Nephron progenitor cell (in vitro differentiated cells): Measurements from ENCODE around the gene UNC13B.

Source experiments
- DNase-seq: peaks from one replicate; pipeline ENCODE4 v3.0.0; 2021
- H3K27ac Mint-ChIP-seq: 2 replicates; pipeline ENCODE4 v1.8.0; 2021; ENCODE audit warnings: mild to moderate bottlenecking, moderate library complexity, mixed read lengths
- H3K27me3 Mint-ChIP-seq: 2 replicates; pipeline ENCODE4 v1.8.0; 2021; ENCODE audit warnings: mild to moderate bottlenecking, low read depth, mixed read lengths; ENCODE audit not compliant: poor library complexity
- H3K36me3 Mint-ChIP-seq: 2 replicates; pipeline ENCODE4 v1.8.0; 2021; ENCODE audit warnings: low read depth, mixed read lengths
- H3K4me1 Mint-ChIP-seq: 2 replicates; pipeline ENCODE4 v1.8.0; 2021; ENCODE audit warnings: mixed read lengths
- H3K4me3 Mint-ChIP-seq: 2 replicates; pipeline ENCODE4 v1.8.0; 2021; ENCODE audit warnings: mild to moderate bottlenecking, moderate library complexity, mixed read lengths
- H3K9me3 Mint-ChIP-seq: 2 replicates; pipeline ENCODE4 v1.8.0; 2021; ENCODE audit warnings: mild to moderate bottlenecking, moderate library complexity, mixed read lengths
- TF ChIP-seq, protein P1 (sequence below): fragments of 200-600 bp; sonication (generic); IDR thresholded peaks from 2 replicates; pipeline ENCODE4 v1.5.0; 2021; ENCODE audit warnings: antibody characterized with exemption

Gene UNC13B

DNA sequence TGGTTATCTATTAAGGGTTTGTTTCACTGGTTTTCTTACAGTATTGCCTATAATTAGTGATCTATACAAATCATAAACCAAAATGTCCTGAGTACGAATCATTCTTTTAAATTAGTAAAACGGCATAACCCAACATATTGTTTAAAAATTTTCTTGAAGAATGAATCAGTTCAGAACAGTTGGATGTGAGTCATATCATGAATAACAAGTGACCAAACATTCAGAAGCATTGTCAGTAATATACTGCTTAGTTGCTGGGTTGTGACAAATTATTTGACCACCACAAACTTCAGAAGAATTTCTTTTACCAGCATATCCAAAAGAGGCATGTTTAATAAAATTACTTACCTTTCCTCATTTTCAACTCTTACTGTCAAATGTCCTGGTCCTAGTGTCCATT is 111.2 kb downstream of the UNC13B start:
- H3K36me3 Mint-ChIP-seq, result no peaks in the 10 kb centered on the region
- DNase-seq, result no peak
- H3K27me3 Mint-ChIP-seq, result peaks cover 3% of the 10 kb centered on the region
- H3K9me3 Mint-ChIP-seq, result no peaks in the 10 kb centered on the region
- no peaks in the 10 kb centered on the region for H3K4me1 Mint-ChIP-seq
- H3K27ac Mint-ChIP-seq, result no peak overlapping the region
- H3K4me3 Mint-ChIP-seq, result no peak overlapping the region
- TF ChIP-seq, protein P1, sequence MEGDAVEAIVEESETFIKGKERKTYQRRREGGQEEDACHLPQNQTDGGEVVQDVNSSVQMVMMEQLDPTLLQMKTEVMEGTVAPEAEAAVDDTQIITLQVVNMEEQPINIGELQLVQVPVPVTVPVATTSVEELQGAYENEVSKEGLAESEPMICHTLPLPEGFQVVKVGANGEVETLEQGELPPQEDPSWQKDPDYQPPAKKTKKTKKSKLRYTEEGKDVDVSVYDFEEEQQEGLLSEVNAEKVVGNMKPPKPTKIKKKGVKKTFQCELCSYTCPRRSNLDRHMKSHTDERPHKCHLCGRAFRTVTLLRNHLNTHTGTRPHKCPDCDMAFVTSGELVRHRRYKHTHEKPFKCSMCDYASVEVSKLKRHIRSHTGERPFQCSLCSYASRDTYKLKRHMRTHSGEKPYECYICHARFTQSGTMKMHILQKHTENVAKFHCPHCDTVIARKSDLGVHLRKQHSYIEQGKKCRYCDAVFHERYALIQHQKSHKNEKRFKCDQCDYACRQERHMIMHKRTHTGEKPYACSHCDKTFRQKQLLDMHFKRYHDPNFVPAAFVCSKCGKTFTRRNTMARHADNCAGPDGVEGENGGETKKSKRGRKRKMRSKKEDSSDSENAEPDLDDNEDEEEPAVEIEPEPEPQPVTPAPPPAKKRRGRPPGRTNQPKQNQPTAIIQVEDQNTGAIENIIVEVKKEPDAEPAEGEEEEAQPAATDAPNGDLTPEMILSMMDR, result no peak

DNA sequence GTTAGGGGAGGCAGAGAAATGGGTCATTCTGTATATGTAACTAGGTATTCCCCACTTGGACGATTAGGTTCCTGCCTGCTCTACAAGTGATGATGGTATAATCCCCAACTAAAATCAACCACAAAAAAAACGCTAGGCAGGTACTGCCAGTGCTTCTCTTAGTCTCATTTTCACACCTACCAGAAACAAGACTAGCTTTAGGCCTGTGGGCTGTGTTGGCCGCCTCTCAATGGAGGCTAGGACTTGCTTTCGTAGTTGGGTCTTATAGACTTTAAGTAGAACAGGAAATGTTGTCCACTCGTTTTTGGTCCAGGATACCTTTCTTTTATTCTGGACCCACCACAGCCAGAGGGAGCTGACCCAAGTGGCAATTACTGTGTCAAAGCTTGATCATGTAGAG is 111.8 kb downstream of the UNC13B start:
- H3K36me3 Mint-ChIP-seq, result no peaks in the 10 kb centered on the region
- DNase-seq, result no peak
- H3K4me1 Mint-ChIP-seq, result no peaks in the 10 kb centered on the region
- H3K27ac Mint-ChIP-seq, result no peak overlapping the region
- TF ChIP-seq, protein P1, result no peak
- no peak overlapping the region for H3K4me3 Mint-ChIP-seq
- H3K9me3 Mint-ChIP-seq, result no peaks in the 10 kb centered on the region
- H3K27me3 Mint-ChIP-seq, result peaks cover 7% of the 10 kb centered on the region

DNA sequence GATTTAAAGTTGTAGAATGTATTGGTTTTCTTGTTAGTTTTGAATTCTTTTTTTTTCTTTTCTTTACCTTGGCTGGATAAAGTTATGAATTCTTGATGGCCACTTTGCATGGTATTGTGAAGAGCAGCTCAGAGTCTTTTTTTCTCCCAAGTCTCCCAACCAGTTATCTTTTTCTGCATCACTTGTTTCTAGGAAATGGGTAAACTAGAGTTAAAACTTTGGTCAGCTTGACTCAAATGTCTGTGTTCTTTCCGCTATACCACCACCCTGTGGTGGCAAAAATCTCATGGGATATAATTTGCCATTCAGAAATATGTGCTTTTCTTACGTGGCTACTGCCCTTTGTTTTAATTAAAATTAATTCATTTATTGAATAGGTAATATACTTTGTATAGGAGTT is 113.2 kb downstream of the UNC13B start:
- Mint-ChIP-seq H3K27ac (no peak overlapping the region), H3K36me3 (no peaks in the 10 kb centered on the region), H3K9me3 (no peaks in the 10 kb centered on the region), H3K4me1 (no peaks in the 10 kb centered on the region), H3K27me3 (peaks cover 7% of the 10 kb centered on the region), H3K4me3 (no peak overlapping the region)
- DNase-seq, result no peak
- TF ChIP-seq, protein P1, result no peak

DNA sequence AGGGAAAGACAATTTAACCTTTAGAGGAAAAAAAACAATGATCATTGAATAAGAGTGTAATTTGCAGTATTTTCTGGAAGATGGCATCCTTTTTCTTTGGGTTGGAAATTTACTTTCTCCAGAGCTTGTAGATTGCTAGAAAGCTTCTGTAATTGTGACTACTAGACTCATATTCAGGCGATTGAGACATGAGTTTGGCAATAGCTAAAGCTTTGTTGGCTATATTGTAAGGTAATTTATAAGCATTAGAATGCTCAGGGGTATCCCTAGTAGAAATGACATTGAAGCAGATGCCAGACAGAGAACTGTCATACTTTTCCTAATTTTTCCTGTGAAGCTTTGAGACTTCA is 115.3 kb downstream of the UNC13B start:
- TF ChIP-seq, protein P1, result no peak
- DNase-seq, result no peak
- Mint-ChIP-seq H3K27me3 (peaks cover 7% of the 10 kb centered on the region), H3K27ac (no peak overlapping the region), H3K4me3 (no peak overlapping the region), H3K9me3 (no peaks in the 10 kb centered on the region), H3K4me1 (no peaks in the 10 kb centered on the region), H3K36me3 (no peaks in the 10 kb centered on the region)

DNA sequence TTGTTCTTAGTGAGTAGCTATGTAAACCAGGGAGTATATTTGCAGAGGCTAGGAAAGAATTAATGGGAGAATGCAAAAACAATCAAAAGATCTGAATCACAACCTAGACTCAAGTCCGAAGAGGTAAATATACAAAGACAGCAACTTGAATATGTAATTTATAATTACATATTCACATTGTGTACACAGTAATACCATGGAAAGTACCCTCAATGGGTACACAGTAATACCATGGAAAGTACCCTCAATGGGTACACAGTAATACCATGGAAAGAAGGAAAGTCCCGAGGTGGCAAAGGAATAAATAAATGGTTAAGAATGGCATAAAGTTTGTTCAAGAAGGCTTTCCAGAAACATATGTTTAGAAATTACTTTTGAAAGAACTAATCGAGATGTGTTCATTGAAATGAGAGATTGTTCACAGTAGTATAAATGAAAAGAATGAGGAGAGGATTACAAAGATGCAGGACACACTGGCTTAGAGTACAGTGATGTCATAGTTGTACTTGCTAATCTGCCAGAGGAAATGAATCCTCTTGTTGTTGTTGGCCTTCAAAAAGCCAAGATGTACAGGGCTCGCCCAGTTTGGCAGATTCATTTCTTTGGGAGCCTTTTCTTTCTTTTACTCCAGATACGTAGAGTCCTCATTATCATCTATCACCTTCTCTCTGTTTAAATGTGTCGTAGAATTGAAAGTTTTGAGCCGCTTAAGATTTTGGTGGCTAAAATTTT is 116.0 kb downstream of the UNC13B start:
- TF ChIP-seq, protein P1, result no peak
- H3K27me3 Mint-ChIP-seq, result peaks cover 7% of the 10 kb centered on the region
- no peaks in the 10 kb centered on the region for H3K36me3 Mint-ChIP-seq
- no peak overlapping the region for H3K27ac Mint-ChIP-seq
- H3K9me3 Mint-ChIP-seq, result no peaks in the 10 kb centered on the region
- no peak overlapping the region for H3K4me3 Mint-ChIP-seq
- no peaks in the 10 kb centered on the region for H3K4me1 Mint-ChIP-seq
- no peak for DNase-seq

DNA sequence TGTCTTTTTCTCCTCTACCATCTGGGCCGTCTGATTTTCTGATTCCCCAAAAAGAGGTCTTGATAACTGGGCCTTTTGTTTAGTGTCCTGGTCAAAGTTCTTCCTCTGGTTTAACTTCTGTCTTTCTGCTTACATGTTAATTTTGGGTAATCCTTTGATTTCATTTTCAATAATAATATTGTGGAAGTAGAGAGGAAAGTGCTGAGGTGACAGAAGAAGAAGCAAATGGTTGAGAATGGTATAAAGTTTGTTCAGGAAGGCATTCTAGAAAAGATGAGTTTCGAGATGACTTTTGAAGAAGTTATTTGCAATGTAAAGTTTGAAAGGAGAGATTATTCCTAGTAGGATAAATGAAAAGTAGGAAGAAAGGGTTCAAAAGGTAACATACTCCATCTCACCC is 118.1 kb downstream of the UNC13B start:
- peaks cover 7% of the 10 kb centered on the region for H3K27me3 Mint-ChIP-seq
- no peak overlapping the region for H3K27ac Mint-ChIP-seq
- no peak overlapping the region for H3K4me3 Mint-ChIP-seq
- DNase-seq, result no peak
- no peaks in the 10 kb centered on the region for H3K36me3 Mint-ChIP-seq
- H3K9me3 Mint-ChIP-seq, result no peaks in the 10 kb centered on the region
- peaks cover 4% of the 10 kb centered on the region for H3K4me1 Mint-ChIP-seq
- TF ChIP-seq, protein P1, result no peak
